Fibroblast of skin of back (primary cell): ENCODE data around the gene DCXR. TPM values are rescaled to one million over a fixed set of nuclear protein-coding genes. Genes with fewer than 3 reads are reported as not detected.
A peak's percentile ranks its signal among the peaks of the same experiment; 100 is the strongest.

Source experiments
- DNase-seq: peaks from one replicate; pipeline ENCODE4 v3.0.0-alpha.2; 2013
- polyA plus RNA-seq, 2 experiments: library from polyadenylated mRNA; unstranded; fragments of 120-200 nt; gene quantifications; one replicate each; pipeline ENCODE4 v1.2.1, GENCODE V29; 2013; ENCODE audit not compliant: insufficient read length in 2 of 2

DCXR gene
- 66.0 TPM for polyA plus RNA-seq (2013, experiment 1 of 2; ENCODE audit: insufficient read length)
- 45.1 TPM for polyA plus RNA-seq (2013, experiment 2 of 2; ENCODE audit: insufficient read length)

GRCh38 chr17:82037092-82037888, at the start of gene DCXR:
TSS of gene DCXR (minus strand) at chr17:82037697. CDS start at chr17:82037682, 15 bp downstream.
- peak; percentile 96 for DNase-seq

- DNase-seq: no peak
Measured at GRCh38 chr17:82085931-82086764, 48.7 kb upstream of the DCXR start.

GRCh38 chr17:82085031-82085861, 47.7 kb upstream of the DCXR start:
- DNase-seq: no peak

- DNase-seq: no peak
Measured at GRCh38 chr17:82084373-82085030, 47.0 kb upstream of the DCXR start.

GRCh38 chr17:82083533-82084359, 46.2 kb upstream of the DCXR start:
- no peak for DNase-seq

- no peak for DNase-seq
Measured at GRCh38 chr17:82083009-82083408, 45.5 kb upstream of the DCXR start.

GRCh38 chr17:82082456-82082855, 45.0 kb upstream of the DCXR start:
- DNase-seq: no peak

- no peak for DNase-seq
Measured at GRCh38 chr17:82081966-82082365, 44.5 kb upstream of the DCXR start.

GRCh38 chr17:82081546-82081945, 44.0 kb upstream of the DCXR start:
- DNase-seq: no peak

GRCh38 chr17:82080789-82081464, 43.4 kb upstream of the DCXR start:
- DNase-seq: no peak

- DNase-seq: no peak
Measured at GRCh38 chr17:82080048-82080788, 42.7 kb upstream of the DCXR start.

- DNase-seq: no peak
Measured at GRCh38 chr17:82079001-82079677, 41.6 kb upstream of the DCXR start.

- no peak for DNase-seq
Measured at GRCh38 chr17:82078433-82078832, 40.9 kb upstream of the DCXR start.

- no peak for DNase-seq
Measured at GRCh38 chr17:82077617-82078358, 40.3 kb upstream of the DCXR start.

- no peak for DNase-seq
Measured at GRCh38 chr17:82076785-82077591, 39.5 kb upstream of the DCXR start.

- no peak for DNase-seq
Measured at GRCh38 chr17:82076018-82076784, 38.7 kb upstream of the DCXR start.

GRCh38 chr17:82073446-82073845, 35.9 kb upstream of the DCXR start:
- no peak for DNase-seq
